Choroid plexus epithelial cell (primary cell): ENCODE results near the gene EIF5.
A peak's percentile ranks its signal among the peaks of the same experiment; 100 is the strongest.

Experiments
- DNase-seq: peaks from one replicate; pipeline ENCODE4 v3.0.0-alpha.2; 2010; ENCODE audit warnings: low read depth
- H3K4me3 ChIP-seq: 2 replicates; pipeline ENCODE4 v1.5.1; 2011; ENCODE audit warnings: low read depth, mild to moderate bottlenecking, control low read depth, low read length, moderate library complexity
- CTCF ChIP-seq: conservative IDR thresholded peaks from 2 replicates; pipeline ENCODE4 v1.5.1; 2011; ENCODE audit warnings: low read depth, mild to moderate bottlenecking, control low read depth, inconsistent platforms, low read length, moderate library complexity

Gene EIF5

GRCh38 chr14:103329401-103330347, 4.4 kb upstream of the EIF5 start:
- no peak for TF ChIP-seq CTCF
- peak; percentile 69 for DNase-seq

GRCh38 chr14:103330536-103330935, 3.5 kb upstream of the EIF5 start:
- H3K4me3 ChIP-seq = no peak overlapping the region
- DNase-seq = no peak
- no peak for TF ChIP-seq CTCF

More at GRCh38 chr14:103329401-103330347, 4.4 kb upstream of the EIF5 start:
- H3K4me3 ChIP-seq = no peak overlapping the region

- DNase-seq = no peak
- H3K4me3 ChIP-seq = no peak overlapping the region
- TF ChIP-seq CTCF = no peak
Measured at GRCh38 chr14:103332143-103332919, 1.7 kb upstream of the EIF5 start.

GRCh38 chr14:103334644-103335622, 896 bp downstream of the EIF5 start:
- H3K4me3 ChIP-seq = peak overlapping the region; percentile 84
- TF ChIP-seq CTCF = no peak
- peak; percentile 76 for DNase-seq

- peak overlapping the region; percentile 84 for H3K4me3 ChIP-seq
- no peak for TF ChIP-seq CTCF
- DNase-seq = no peak
Measured at GRCh38 chr14:103336191-103336590, 2.2 kb downstream of the EIF5 start.

GRCh38 chr14:103337794-103338193, 3.8 kb downstream of the EIF5 start:
- TF ChIP-seq CTCF = no peak
- H3K4me3 ChIP-seq = no peak overlapping the region
- no peak for DNase-seq
